Prostate gland (tissue), 2 donors: ENCODE measurements around the gene ATP5MG.

ENCODE experiments used
- CTCF ChIP-seq, 4 experiments: fragments of 200-600 bp in 2 of 4; fragments of 450-650 bp in 2 of 4; sonication (generic) in 2 of 4; IDR thresholded peaks; 1 replicate in 3 of 4; 2 replicates in 1 of 4; pipeline ENCODE4 v1.5.1; 2016 to 2019; ENCODE audit warnings: antibody characterized with exemption in 4 of 4, mild to moderate bottlenecking in 2 of 4, moderate library complexity in 2 of 4
- POLR2A ChIP-seq: fragments of 450-650 bp; IDR thresholded peaks from one replicate; pipeline ENCODE4 v1.6.1; 2016; ENCODE audit warnings: antibody characterized with exemption, mild to moderate bottlenecking
- POLR2AphosphoS5 ChIP-seq: sonication (generic); formaldehyde crosslinking; IDR thresholded peaks from one replicate; pipeline ENCODE4 v1.6.1; 2017; ENCODE audit warnings: antibody characterized with exemption

GRCh38 chr11:118436639-118437207 is 35.3 kb downstream of the ATP5MG start:
- TF ChIP-seq CTCF (IDR thresholded peaks at IDR 0.05): no peak
- no peak for TF ChIP-seq POLR2AphosphoS5
- no peak for TF ChIP-seq POLR2A
